DOHH2 (cell line): Measurements from ENCODE around the gene TOMT.

Experiments used
- CTCF ChIP-seq: fragments of 200-600 bp; sonication (generic); IDR thresholded peaks from one replicate; pipeline ENCODE4 v1.5.1; 2014; ENCODE audit warnings: antibody characterized with exemption, mild to moderate bottlenecking, low read depth, low read length; ENCODE audit not compliant: poor library complexity, severe bottlenecking
- EZH2phosphoT487 ChIP-seq: fragments of 200-600 bp; sonication (generic); IDR thresholded peaks from 2 replicates; pipeline ENCODE4 v1.6.1; 2017; ENCODE audit warnings: borderline replicate concordance, mild to moderate bottlenecking, antibody characterized with exemption, low read length, moderate library complexity, mixed read lengths

GRCh38 chr11:72075109-72075508 lies 30.6 kb upstream of the TOMT start:
- TF ChIP-seq CTCF (peak; percentile 32), EZH2phosphoT487 (no peak)
